Endodermal cell (in vitro differentiated cells): ENCODE measurements around the gene ERBB4. TPM values are rescaled to one million over a fixed set of nuclear protein-coding genes. Genes with fewer than 3 reads are reported as not detected.

Experiments used
- DNase-seq: peaks from one replicate; pipeline ENCODE4 v3.0.0-alpha.2; 2017
- H3K27ac ChIP-seq: 2 replicates; pipeline ENCODE4 v1.5.1; 2013; ENCODE audit warnings: mild to moderate bottlenecking, low read depth, low read length, moderate library complexity
- H3K27me3 ChIP-seq: 2 replicates; pipeline ENCODE4 v1.6.1; 2013; ENCODE audit warnings: mild to moderate bottlenecking, low read length, moderate library complexity; ENCODE audit not compliant: insufficient read depth, control insufficient read depth, poor library complexity, severe bottlenecking
- H3K36me3 ChIP-seq: 2 replicates; pipeline ENCODE4 v1.7.0; 2013; ENCODE audit warnings: mild to moderate bottlenecking, low read length, moderate library complexity; ENCODE audit not compliant: control insufficient read depth, insufficient read depth
- H3K4me1 ChIP-seq: one replicate; pipeline ENCODE4 v1.7.0; 2013; ENCODE audit warnings: low read length; ENCODE audit not compliant: control insufficient read depth, insufficient read depth
- H3K4me3 ChIP-seq: 2 replicates; pipeline ENCODE4 v1.5.1; 2013; ENCODE audit warnings: mild to moderate bottlenecking, low read length, moderate library complexity
- H3K9ac ChIP-seq: 2 replicates; pipeline ENCODE4 v1.6.1; 2013; ENCODE audit warnings: mild to moderate bottlenecking, low read length, moderate library complexity; ENCODE audit not compliant: poor library complexity, severe bottlenecking; ENCODE audit errors: extremely low read depth
- H3K9me3 ChIP-seq: 2 replicates; pipeline ENCODE4 v1.6.1; 2013; ENCODE audit warnings: mild to moderate bottlenecking, low read length, moderate library complexity; ENCODE audit not compliant: control insufficient read depth
- H3K27ac Mint-ChIP-seq: 2 replicates; pipeline ENCODE4 v1.8.0; 2020; ENCODE audit warnings: mixed read lengths
- H3K27me3 Mint-ChIP-seq: 2 replicates; pipeline ENCODE4 v1.8.0; 2021; ENCODE audit warnings: mild to moderate bottlenecking, mixed read lengths; ENCODE audit not compliant: insufficient read depth
- H3K36me3 Mint-ChIP-seq: 2 replicates; pipeline ENCODE4 v1.8.0; 2020; ENCODE audit warnings: low read depth, mixed read lengths
- H3K4me1 Mint-ChIP-seq: 2 replicates; pipeline ENCODE4 v1.8.0; 2020; ENCODE audit warnings: mixed read lengths
- H3K4me3 Mint-ChIP-seq: 2 replicates; pipeline ENCODE4 v1.8.0; 2020; ENCODE audit warnings: mild to moderate bottlenecking, moderate library complexity, mixed read lengths
- H3K9me3 Mint-ChIP-seq: 2 replicates; pipeline ENCODE4 v1.8.0; 2020; ENCODE audit warnings: mild to moderate bottlenecking, mixed read lengths
- WGBS, 2 experiments: methylation state at CpG; one replicate each; pipeline versions ENCODE4 v1.1.5 to v1.1.7; 2013; ENCODE audit warnings: missing lambda C conversion rate in 2 of 2, mixed read lengths in 1 of 2; ENCODE audit not compliant: insufficient coverage in 1 of 2, insufficient read length in 1 of 2; 5-methylcytosine and 5-hydroxymethylcytosine counted together
- total RNA-seq, 2 donors: library from RNA; stranded (reverse); fragmentation: NEBNext Ultra II Directional in 1 of 2; extraction: Animal tissue kit (Norgen Biotek cat#: 25700) in 1 of 2; gene quantifications; 2 replicates in 1 of 2; 3 replicates in 1 of 2; pipeline ENCODE4 v1.2.1, GENCODE V29; 2021
- TF ChIP-seq, protein P1 (sequence below): fragments of 200-600 bp; sonication (generic); conservative IDR thresholded peaks from 2 replicates; pipeline ENCODE4 v1.5.0; 2021; ENCODE audit warnings: antibody characterized with exemption, mild to moderate bottlenecking

ERBB4 gene
- total RNA-seq, 2 donors from 2014 or later: 154 to 158 TPM

DNA sequence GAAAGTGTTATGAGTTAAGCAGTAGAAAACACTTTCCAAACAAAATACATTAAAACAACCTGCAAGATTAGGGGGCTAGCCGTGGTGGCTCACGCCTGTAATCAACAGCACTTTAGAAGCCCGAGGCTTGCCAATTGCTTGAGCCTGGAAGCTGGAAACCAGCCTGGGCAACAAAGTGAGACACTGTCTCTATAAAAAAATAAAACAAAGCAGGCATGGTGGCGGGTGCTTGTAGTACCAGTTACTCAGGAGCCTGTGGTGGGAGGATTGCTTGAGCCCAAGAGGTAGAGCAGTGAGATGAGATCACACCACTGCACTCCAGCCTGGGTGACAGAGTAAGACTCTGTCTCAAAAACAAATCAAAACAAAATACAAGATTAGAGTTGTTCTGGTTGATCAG is 208.3 kb downstream of the ERBB4 start:
- TF ChIP-seq, protein P1, sequence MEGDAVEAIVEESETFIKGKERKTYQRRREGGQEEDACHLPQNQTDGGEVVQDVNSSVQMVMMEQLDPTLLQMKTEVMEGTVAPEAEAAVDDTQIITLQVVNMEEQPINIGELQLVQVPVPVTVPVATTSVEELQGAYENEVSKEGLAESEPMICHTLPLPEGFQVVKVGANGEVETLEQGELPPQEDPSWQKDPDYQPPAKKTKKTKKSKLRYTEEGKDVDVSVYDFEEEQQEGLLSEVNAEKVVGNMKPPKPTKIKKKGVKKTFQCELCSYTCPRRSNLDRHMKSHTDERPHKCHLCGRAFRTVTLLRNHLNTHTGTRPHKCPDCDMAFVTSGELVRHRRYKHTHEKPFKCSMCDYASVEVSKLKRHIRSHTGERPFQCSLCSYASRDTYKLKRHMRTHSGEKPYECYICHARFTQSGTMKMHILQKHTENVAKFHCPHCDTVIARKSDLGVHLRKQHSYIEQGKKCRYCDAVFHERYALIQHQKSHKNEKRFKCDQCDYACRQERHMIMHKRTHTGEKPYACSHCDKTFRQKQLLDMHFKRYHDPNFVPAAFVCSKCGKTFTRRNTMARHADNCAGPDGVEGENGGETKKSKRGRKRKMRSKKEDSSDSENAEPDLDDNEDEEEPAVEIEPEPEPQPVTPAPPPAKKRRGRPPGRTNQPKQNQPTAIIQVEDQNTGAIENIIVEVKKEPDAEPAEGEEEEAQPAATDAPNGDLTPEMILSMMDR: no peak
- H3K27ac Mint-ChIP-seq: no peak overlapping the region
- no peaks in the 10 kb centered on the region for H3K36me3 ChIP-seq
- H3K27me3 Mint-ChIP-seq: no peaks in the 10 kb centered on the region
- H3K4me1 Mint-ChIP-seq: peaks cover 9% of the 10 kb centered on the region
- no peak overlapping the region for H3K4me3 Mint-ChIP-seq
- H3K9me3 ChIP-seq: no peaks in the 10 kb centered on the region
- 90 to 94% methylated on average over 3 to 4 of the region's 4 CpGs for WGBS, 2 experiments
- no peak overlapping the region for H3K4me3 ChIP-seq
- peaks cover 5% of the 10 kb centered on the region for H3K9me3 Mint-ChIP-seq
- no peak overlapping the region for H3K27ac ChIP-seq
- peak; percentile 47 for DNase-seq
- H3K9ac ChIP-seq: no peak overlapping the region
- no peaks in the 10 kb centered on the region for H3K36me3 Mint-ChIP-seq
- H3K27me3 ChIP-seq: no peaks in the 10 kb centered on the region
- peaks cover 2% of the 10 kb centered on the region for H3K4me1 ChIP-seq

DNA sequence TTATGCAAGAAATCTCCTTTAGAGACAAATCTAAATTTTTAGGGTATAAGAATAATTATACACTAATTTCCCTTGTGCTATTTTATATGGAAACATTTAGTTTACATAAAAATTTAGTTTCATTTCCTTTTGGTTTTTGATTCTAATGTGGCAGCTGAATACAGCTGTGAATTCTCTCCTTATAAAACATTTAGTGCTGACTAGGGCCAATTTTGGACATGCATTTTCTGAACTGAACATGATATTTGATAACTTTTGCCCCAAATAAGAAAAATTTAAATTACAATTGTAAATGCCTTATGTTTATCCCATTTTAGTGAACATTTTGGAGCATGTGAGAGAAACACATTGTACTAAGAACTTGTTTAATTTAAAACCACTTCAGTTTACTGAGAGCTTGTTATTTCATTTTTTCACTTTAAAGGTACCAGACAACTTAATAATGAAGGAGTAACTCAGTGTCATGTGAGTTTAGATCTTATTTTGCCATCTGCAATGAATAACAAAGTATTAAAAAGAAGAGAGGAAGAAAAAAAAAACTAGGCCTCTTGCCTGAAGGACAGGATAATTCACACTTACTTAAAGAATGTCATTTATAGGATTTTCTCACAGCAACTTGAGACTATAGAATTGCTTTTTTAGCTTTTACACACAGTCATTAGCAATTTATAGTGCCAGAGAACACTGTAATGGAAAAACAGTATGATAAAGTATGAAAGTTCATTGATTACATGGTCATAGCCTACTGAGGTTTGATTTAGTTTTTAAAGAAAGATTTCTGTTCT is 209.7 kb downstream of the ERBB4 start:
- no peak for DNase-seq
- H3K4me3 ChIP-seq: no peak overlapping the region
- H3K27me3 Mint-ChIP-seq: no peaks in the 10 kb centered on the region
- H3K9ac ChIP-seq: no peak overlapping the region
- H3K4me1 Mint-ChIP-seq: peaks cover 9% of the 10 kb centered on the region
- H3K9me3 ChIP-seq: no peaks in the 10 kb centered on the region
- no peaks in the 10 kb centered on the region for H3K27me3 ChIP-seq
- no peak overlapping the region for H3K27ac Mint-ChIP-seq
- no peak overlapping the region for H3K27ac ChIP-seq
- no peaks in the 10 kb centered on the region for H3K36me3 Mint-ChIP-seq
- no peak overlapping the region for H3K4me3 Mint-ChIP-seq
- H3K9me3 Mint-ChIP-seq: peaks cover 5% of the 10 kb centered on the region
- TF ChIP-seq, protein P1: no peak
- no peaks in the 10 kb centered on the region for H3K36me3 ChIP-seq
- peaks cover 2% of the 10 kb centered on the region for H3K4me1 ChIP-seq

DNA sequence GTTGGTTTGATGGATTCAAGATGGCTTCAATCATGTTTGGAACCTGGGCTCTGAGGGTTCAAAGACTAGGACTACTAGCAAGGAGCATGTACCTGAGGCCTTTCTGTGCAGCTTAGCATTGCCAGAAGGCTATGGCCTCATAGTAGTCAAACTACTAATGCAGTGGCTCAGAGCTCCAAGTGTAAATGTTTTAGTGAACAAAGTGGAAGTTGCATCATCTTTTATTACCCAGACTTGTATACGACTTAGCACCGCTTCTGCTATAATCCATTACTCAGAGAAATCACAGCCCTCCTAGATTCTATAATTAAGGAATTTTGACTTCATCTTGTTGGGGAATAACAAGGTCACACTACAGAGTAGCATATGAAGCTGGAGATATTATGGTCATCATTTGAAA is 210.5 kb downstream of the ERBB4 start:
- peaks cover 5% of the 10 kb centered on the region for H3K9me3 Mint-ChIP-seq
- H3K36me3 Mint-ChIP-seq: no peaks in the 10 kb centered on the region
- Histone ChIP-seq H3K9me3 (no peaks in the 10 kb centered on the region), H3K4me3 (no peak overlapping the region), H3K36me3 (no peaks in the 10 kb centered on the region), H3K27ac (no peak overlapping the region), H3K9ac (no peak overlapping the region), H3K4me1 (peaks cover 2% of the 10 kb centered on the region), H3K27me3 (no peaks in the 10 kb centered on the region)
- peaks cover 9% of the 10 kb centered on the region for H3K4me1 Mint-ChIP-seq
- H3K27me3 Mint-ChIP-seq: no peaks in the 10 kb centered on the region
- no peak overlapping the region for H3K4me3 Mint-ChIP-seq
- TF ChIP-seq, protein P1: no peak
- no peak for DNase-seq
- no peak overlapping the region for H3K27ac Mint-ChIP-seq
- 79% methylated on average over 2 of the region's 2 CpGs; no CpG with 5 or more reads in 1 of the 2 experiments for WGBS, 2 experiments
